Measurements from ENCODE around the gene CRIP1. TPM values are rescaled to one million over a fixed set of nuclear protein-coding genes. Genes with fewer than 3 reads are reported as not detected.

CRIP1 gene
- total RNA-seq, 1 experiment from 2014 or later = 6.9 TPM

- H2BK5ac ChIP-seq (ENCODE audit: insufficient read length, low read length) = no peak overlapping the region
- Mint-ChIP-seq H3K27ac (peak overlapping the region in 2 of 3 experiments; percentile 41 to 94; a peak in 2 of 7 replicates), H3K27me3 (ENCODE audit: low read depth) (peaks cover 2% of the 10 kb centered on the region; the same call in 1 of the 2 replicates), H3K4me3 (no peak overlapping the region), H3K4me1 (peaks cover 0 to 4% of the 10 kb centered on the region in 2 experiments; a peak in 2 of 4 replicates), H3K36me3 (ENCODE audit: insufficient read depth in 1 of 3, low read depth in 3 of 3) (no peaks in the 10 kb centered on the region; a peak in 1 of 7 replicates), H3K9me3 (peaks cover 0 to 4% of the 10 kb centered on the region in 2 experiments; a peak in 1 of 5 replicates)
- H3K9me3 ChIP-seq (ENCODE audit: control insufficient read depth, low read depth, low read length) = no peaks in the 10 kb centered on the region
- H3K56ac ChIP-seq (ENCODE audit: insufficient read length, low read depth, low read length) = no peak overlapping the region
- H3K27me3 ChIP-seq (ENCODE audit: insufficient read depth, low read length) = no peaks in the 10 kb centered on the region
- no peak overlapping the region for H3K4me2 ChIP-seq (ENCODE audit: insufficient read depth, insufficient read length, low read length)
- no peak for DNase-seq
- no peak overlapping the region for H2BK12ac ChIP-seq (ENCODE audit: insufficient read length, low read depth, low read length)
- H2AK5ac ChIP-seq (ENCODE audit: insufficient read length, low read length) = no peak overlapping the region
- no peak overlapping the region for H3K9ac ChIP-seq (ENCODE audit: extremely low read depth, insufficient read length, low read length)
- H3K79me1 ChIP-seq (ENCODE audit: insufficient read depth, low read depth, low read length, poor library complexity, severe bottlenecking) = no peaks in the 10 kb centered on the region
- H2AFZ ChIP-seq (ENCODE audit: low read length) = no peak overlapping the region
- TF ChIP-seq CTCF (conservative IDR thresholded peaks at IDR 0.05) = no peak
- no peak overlapping the region for H3K18ac ChIP-seq (ENCODE audit: insufficient read length, low read depth, low read length)
- no peak overlapping the region for H2BK20ac ChIP-seq (ENCODE audit: low read depth, low read length, poor library complexity, severe bottlenecking)
- no peak overlapping the region for H2BK15ac ChIP-seq (ENCODE audit: low read depth, low read length)
- H3K27ac ChIP-seq (ENCODE audit: insufficient read length, low read depth, low read length) = no peak overlapping the region
- H3K79me2 ChIP-seq (ENCODE audit: insufficient read depth, low read length) = no peaks in the 10 kb centered on the region
- H3K4me1 ChIP-seq (ENCODE audit: insufficient read depth, low read length) = no peaks in the 10 kb centered on the region
- H3K4ac ChIP-seq (ENCODE audit: low read depth, low read length) = no peak overlapping the region
- H3K23me2 ChIP-seq (ENCODE audit: insufficient read length, low read depth, low read length, poor library complexity, severe bottlenecking) = peaks cover 2% of the 10 kb centered on the region
- H4K5ac ChIP-seq (ENCODE audit: insufficient read length, low read depth, low read length) = no peak overlapping the region
- no peak overlapping the region for H3T11ph ChIP-seq (ENCODE audit: low read length)
- H4K91ac ChIP-seq (ENCODE audit: insufficient read length, low read depth, low read length) = no peak overlapping the region
- no peak overlapping the region for H2BK120ac ChIP-seq (ENCODE audit: low read depth, low read length, poor library complexity, severe bottlenecking)
- no peak overlapping the region for H3K23ac ChIP-seq (ENCODE audit: insufficient read length, low read depth, low read length)
- H4K20me1 ChIP-seq (ENCODE audit: control insufficient read depth, insufficient read depth, insufficient read length) = no peaks in the 10 kb centered on the region
- H3K14ac ChIP-seq (ENCODE audit: insufficient read depth, low read length) = no peak overlapping the region; the same call in 1 of the 2 replicates
- no peak overlapping the region for H4K8ac ChIP-seq (replicated peaks; ENCODE audit: insufficient read length, low read depth, low read length)
- whole genome bisulfite sequencing (ENCODE audit: extremely low coverage, insufficient read length, low lambda C conversion rate) = no CpG with 5 or more reads among the region's 21 CpGs
Measured at GRCh38 chr14:105500036-105500725, 13.5 kb downstream of the CRIP1 start.
